A549 (cell line): ENCODE data around the gene SHISA6. TPM values are rescaled to one million over a fixed set of nuclear protein-coding genes. Genes with fewer than 3 reads are reported as not detected.

Experiments used
- ATAC-seq, 2 experiments: fragments of 200-7000 bp in 1 of 2; fragments of >200 bp in 1 of 2; cut with Nextera tagmentation in 1 of 2; cut with Tn5 transposase in 1 of 2; 3 replicates each; pipeline versions ENCODE4 v1.8.0 to v1.9.1; 2018 to 2020; ENCODE audit warnings: mild to moderate bottlenecking in 1 of 2, moderate library complexity in 1 of 2
- CTCF ChIA-PET: fragments of 300-600 bp; sonication (Branson Sonifier 250); formaldehyde crosslinking; extraction: SDS; loops from one replicate; lab custom pipeline; 2021; ENCODE audit warnings: antibody characterized with exemption, inconsistent platforms; lab: Yijun Ruan, JAX
- POLR2A ChIA-PET: fragments of 350-600 bp; formaldehyde crosslinking; extraction: SDS; loops from one replicate; lab custom pipeline; 2021; ENCODE audit warnings: antibody characterized with exemption, inconsistent platforms; lab: Yijun Ruan, JAX
- DNase-seq, 2 experiments: peaks; one replicate each; pipeline versions ENCODE4 v3.0.0 to v3.0.0-alpha.2; 2011 to 2016; ENCODE audit warnings: low read depth in 1 of 2, low spot score in 1 of 2
- FAIRE-seq: peaks from 2 replicates; lab custom pipeline; 2011; peaks lifted over from hg19 to GRCh38; lab: Jason Lieb, UNC
- H3K27ac ChIP-seq, 2 experiments: fragments of >200 bp; sonication (Bioruptor Twin); formaldehyde crosslinking; 3 replicates each; pipeline ENCODE4 v1.5.1; 2016 to 2017
- H3K4me1 ChIP-seq: fragments of >200 bp; sonication (Bioruptor Twin); formaldehyde crosslinking; 3 replicates; pipeline ENCODE4 v1.6.1; 2016
- H3K4me2 ChIP-seq: fragments of >200 bp; sonication (Bioruptor Twin); formaldehyde crosslinking; 3 replicates; pipeline ENCODE4 v1.6.1; 2016
- H3K4me3 ChIP-seq: fragments of >200 bp; sonication (Bioruptor Twin); formaldehyde crosslinking; 3 replicates; pipeline ENCODE4 v1.5.1; 2016
- H3K9me3 ChIP-seq: fragments of >200 bp; sonication (Bioruptor Twin); formaldehyde crosslinking; 3 replicates; pipeline ENCODE4 v1.6.1; 2016
- EHF ChIP-seq: fragments of 250-450 bp; sonication (Bioruptor Pico); IDR thresholded peaks from 2 replicates; pipeline ENCODE4 v1.5.0; 2020; ENCODE audit warnings: mild to moderate bottlenecking
- EP300 ChIP-seq, 2 experiments: fragments of >200 bp; sonication (Bioruptor Twin); formaldehyde crosslinking; IDR thresholded peaks; 2 replicates in 1 of 2; 3 replicates in 1 of 2; pipeline ENCODE4 v1.6.1; 2016 to 2017
- FOSB ChIP-seq: fragments of 250-450 bp; sonication (Bioruptor Pico); IDR thresholded peaks from 2 replicates; pipeline ENCODE4 v1.5.0; 2020; ENCODE audit warnings: mild to moderate bottlenecking, moderate library complexity
- HDAC2 ChIP-seq: fragments of 200-600 bp; sonication (generic); IDR thresholded peaks from 2 replicates; pipeline ENCODE4 v1.6.1; 2016
- HEYL ChIP-seq: fragments of 250-450 bp; sonication (Bioruptor Pico); IDR thresholded peaks from 2 replicates; pipeline ENCODE4 v1.8.0; 2021; ENCODE audit warnings: mild to moderate bottlenecking, moderate library complexity
- HOXA7 ChIP-seq: fragments of 250-450 bp; sonication (Bioruptor Pico); IDR thresholded peaks from 2 replicates; pipeline ENCODE4 v1.5.0; 2020; ENCODE audit warnings: mild to moderate bottlenecking, moderate library complexity
- HOXB13 ChIP-seq: fragments of 250-450 bp; sonication (Bioruptor Pico); IDR thresholded peaks from 2 replicates; pipeline ENCODE4 v1.5.0; 2020; ENCODE audit warnings: low read depth, mild to moderate bottlenecking, moderate library complexity
- JUN ChIP-seq, 2 experiments: fragments of >200 bp; sonication (Bioruptor Twin); formaldehyde crosslinking; IDR thresholded peaks; 2 replicates in 1 of 2; 3 replicates in 1 of 2; pipeline ENCODE4 v1.6.1; 2016 to 2017
- KDM1A ChIP-seq: fragments of 200-600 bp; sonication (generic); IDR thresholded peaks from 2 replicates; pipeline ENCODE4 v1.6.1; 2016; ENCODE audit warnings: low read depth, mild to moderate bottlenecking
- KDM5A ChIP-seq: fragments of 200-600 bp; sonication (generic); IDR thresholded peaks from 2 replicates; pipeline ENCODE4 v1.6.1; 2016; ENCODE audit warnings: antibody characterized with exemption, mild to moderate bottlenecking
- MAFK ChIP-seq: fragments of 450-650 bp; IDR thresholded peaks from 2 replicates; pipeline ENCODE4 v1.6.1; 2014; ENCODE audit not compliant: partially characterized antibody
- NPAS2 ChIP-seq: fragments of 250-450 bp; sonication (Bioruptor Pico); IDR thresholded peaks from 2 replicates; pipeline ENCODE4 v1.8.0; 2022; ENCODE audit warnings: mild to moderate bottlenecking, moderate library complexity, borderline replicate concordance
- PHF8 ChIP-seq: fragments of 200-600 bp; sonication (generic); IDR thresholded peaks from 2 replicates; pipeline ENCODE4 v1.6.1; 2016; ENCODE audit warnings: low read depth, mild to moderate bottlenecking, antibody characterized with exemption, moderate library complexity, borderline replicate concordance
- RAD21 ChIP-seq, 2 experiments: fragments of >200 bp in 1 of 2; sonication (Bioruptor Twin) in 1 of 2; formaldehyde crosslinking in 1 of 2; IDR thresholded peaks in 1 of 2; conservative IDR thresholded peaks in 1 of 2; 2 replicates in 1 of 2; 3 replicates in 1 of 2; pipeline ENCODE4 v1.6.1; 2012 to 2018; ENCODE audit warnings: inconsistent platforms in 1 of 2
- RARB ChIP-seq: fragments of 250-450 bp; sonication (Bioruptor Pico); IDR thresholded peaks from 2 replicates; pipeline ENCODE4 v1.8.0; 2021; ENCODE audit warnings: mild to moderate bottlenecking, moderate library complexity
- RFX5 ChIP-seq: fragments of 450-650 bp; IDR thresholded peaks from 2 replicates; pipeline ENCODE4 v1.7.1; 2014; ENCODE audit warnings: antibody characterized with exemption, mild to moderate bottlenecking, moderate library complexity
- SREBF2 ChIP-seq: fragments of 450-650 bp; IDR thresholded peaks from 2 replicates; pipeline ENCODE4 v1.6.1; 2014; ENCODE audit warnings: mild to moderate bottlenecking, moderate library complexity
- TFCP2L1 ChIP-seq: fragments of 250-450 bp; sonication (Bioruptor Pico); IDR thresholded peaks from 2 replicates; pipeline ENCODE4 v1.5.0; 2021; ENCODE audit warnings: mild to moderate bottlenecking
- ZFP36 ChIP-seq: fragments of 450-650 bp; IDR thresholded peaks from 2 replicates; pipeline ENCODE4 v1.6.1; 2014; ENCODE audit warnings: borderline replicate concordance; ENCODE audit not compliant: partially characterized antibody
- ZSCAN20 ChIP-seq: fragments of 250-450 bp; sonication (Bioruptor Pico); IDR thresholded peaks from 2 replicates; pipeline ENCODE4 v1.8.0; 2022; ENCODE audit warnings: mild to moderate bottlenecking, moderate library complexity
- WGBS: methylation state at CpG from one replicate; pipeline ENCODE4 v1.1.6; 2017; ENCODE audit errors: missing lambda C conversion rate; 5-methylcytosine and 5-hydroxymethylcytosine counted together
- polyA plus RNA-seq, 4 experiments: library from polyadenylated mRNA; depleted of rRNA in 3 of 4; stranded (reverse); fragments of >200 nt; fragmentation: RNase III in 1 of 4; extraction: RNeasy Plus Mini Kit Qiagen cat#74134 plus additional on column Dnase treatment in 1 of 4; gene quantifications; 2 replicates in 3 of 4; 3 replicates in 1 of 4; pipeline ENCODE4 v1.2.3, GENCODE V29; 2011 to 2017
- TF ChIP-seq, protein P1 (sequence below): fragments of >200 bp; sonication (Bioruptor Twin); formaldehyde crosslinking; IDR thresholded peaks from 3 replicates; pipeline ENCODE4 v1.6.1; 2016
- TF ChIP-seq, protein P2 (sequence below): fragments of 150-350 bp; IDR thresholded peaks from 2 replicates; pipeline ENCODE4 v1.6.1; 2014; ENCODE audit warnings: low read depth, mild to moderate bottlenecking, low read length
- TF ChIP-seq, protein P3 (sequence below): IDR thresholded peaks from 2 replicates; pipeline ENCODE4 v1.6.1; 2012; ENCODE audit warnings: low read depth, borderline replicate concordance
- TF ChIP-seq, protein P4 (sequence below): IDR thresholded peaks from 2 replicates; pipeline ENCODE4 v1.6.1; 2012
- TF ChIP-seq, protein P5 (sequence below): fragments of 250-450 bp; sonication (Bioruptor Pico); IDR thresholded peaks from 2 replicates; pipeline ENCODE4 v1.5.0; 2020; ENCODE audit warnings: low read depth, mild to moderate bottlenecking, moderate library complexity
- TF ChIP-seq, protein P6 (sequence below): IDR thresholded peaks from 2 replicates; pipeline ENCODE4 v1.6.1; 2012

The SHISA6 gene
- polyA plus RNA-seq, 2 of the 4 experiments (the other 2 are of a cell fraction), result not detected

DNA sequence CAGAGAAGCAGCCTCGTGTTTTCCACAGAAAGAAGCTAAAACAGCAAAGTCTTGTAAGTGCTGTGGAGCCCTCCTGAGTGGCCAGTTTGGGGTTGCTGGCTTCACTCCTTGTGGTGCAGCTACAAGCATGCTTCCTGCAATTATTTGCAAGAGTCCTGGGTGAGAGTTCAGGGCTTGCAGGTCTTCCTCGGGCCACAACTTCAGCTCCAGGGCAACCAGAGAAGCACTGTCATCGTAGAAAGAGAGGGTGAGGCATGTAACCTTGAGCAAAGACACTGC is 37.9 kb downstream of the SHISA6 start:
- TF ChIP-seq MAFK (no peak), KDM5A (no peak), TFCP2L1 (CRISPR knock-in tag) (no peak), ZFP36 (no peak), SREBF2 (no peak), NPAS2 (no peak), ZSCAN20 (CRISPR knock-in tag) (no peak), EP300 (IDR thresholded peaks at IDR 0.05) (no peak), KDM1A (no peak)
- TF ChIP-seq, protein P1, sequence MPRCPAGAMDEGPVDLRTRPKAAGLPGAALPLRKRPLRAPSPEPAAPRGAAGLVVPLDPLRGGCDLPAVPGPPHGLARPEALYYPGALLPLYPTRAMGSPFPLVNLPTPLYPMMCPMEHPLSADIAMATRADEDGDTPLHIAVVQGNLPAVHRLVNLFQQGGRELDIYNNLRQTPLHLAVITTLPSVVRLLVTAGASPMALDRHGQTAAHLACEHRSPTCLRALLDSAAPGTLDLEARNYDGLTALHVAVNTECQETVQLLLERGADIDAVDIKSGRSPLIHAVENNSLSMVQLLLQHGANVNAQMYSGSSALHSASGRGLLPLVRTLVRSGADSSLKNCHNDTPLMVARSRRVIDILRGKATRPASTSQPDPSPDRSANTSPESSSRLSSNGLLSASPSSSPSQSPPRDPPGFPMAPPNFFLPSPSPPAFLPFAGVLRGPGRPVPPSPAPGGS, result no peak
- TF ChIP-seq, protein P2, sequence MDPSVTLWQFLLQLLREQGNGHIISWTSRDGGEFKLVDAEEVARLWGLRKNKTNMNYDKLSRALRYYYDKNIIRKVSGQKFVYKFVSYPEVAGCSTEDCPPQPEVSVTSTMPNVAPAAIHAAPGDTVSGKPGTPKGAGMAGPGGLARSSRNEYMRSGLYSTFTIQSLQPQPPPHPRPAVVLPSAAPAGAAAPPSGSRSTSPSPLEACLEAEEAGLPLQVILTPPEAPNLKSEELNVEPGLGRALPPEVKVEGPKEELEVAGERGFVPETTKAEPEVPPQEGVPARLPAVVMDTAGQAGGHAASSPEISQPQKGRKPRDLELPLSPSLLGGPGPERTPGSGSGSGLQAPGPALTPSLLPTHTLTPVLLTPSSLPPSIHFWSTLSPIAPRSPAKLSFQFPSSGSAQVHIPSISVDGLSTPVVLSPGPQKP, result no peak
- ATAC-seq, result no peak
- 3% methylated on average over 3 of the region's 3 CpGs for WGBS
- no peak overlapping the region for H3K4me3 ChIP-seq
- no peaks in the 10 kb centered on the region for H3K4me1 ChIP-seq
- DNase-seq, result no peak
- no peak overlapping the region for H3K27ac ChIP-seq
- no peaks in the 10 kb centered on the region for H3K9me3 ChIP-seq
- no peak for FAIRE-seq
- no peak overlapping the region for H3K4me2 ChIP-seq
- ChIA-PET POLR2A (no interaction called here), CTCF (interaction anchor here (1.0 to 3.0 kb wide), 2 partner anchors 16 to 18 kb away, joined by 3 to 11 read pairs; no protein-coding TSS in a partner anchor)

DNA sequence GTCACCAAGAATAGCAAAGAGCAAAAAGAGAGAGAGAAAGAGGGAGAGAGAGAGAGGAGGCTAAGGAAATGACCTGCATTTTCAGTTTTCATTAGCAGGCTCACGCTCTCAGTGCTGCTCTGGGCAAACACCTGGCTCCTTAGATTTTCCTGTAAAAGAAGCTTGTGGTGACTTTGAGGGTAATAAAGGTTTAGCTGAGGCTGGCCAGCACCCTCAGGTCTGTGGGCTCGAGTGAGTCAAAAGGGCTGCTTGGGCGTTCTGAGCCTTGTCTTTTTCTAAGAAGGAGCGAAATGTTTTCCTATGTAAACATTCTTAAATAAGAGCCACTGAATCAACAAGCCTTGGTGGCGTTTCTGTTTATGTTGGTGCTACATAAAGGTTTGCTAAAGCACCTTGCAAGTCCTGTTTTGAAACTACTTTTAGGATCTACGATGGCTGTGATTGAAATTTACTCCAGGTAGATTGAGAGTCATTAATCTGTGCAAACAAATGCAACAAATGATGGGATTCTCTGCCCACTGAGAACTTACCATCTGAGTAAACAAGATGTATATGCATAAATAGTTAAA is 38.8 kb downstream of the SHISA6 start:
- DNase-seq, result no peak
- H3K27ac ChIP-seq, result no peak overlapping the region
- WGBS, result 2% methylated on average over 6 of the region's 6 CpGs
- no peak for ATAC-seq
- CTCF ChIA-PET, result interaction anchor here (1.0 to 3.0 kb wide), 2 partner anchors 15 to 17 kb away, joined by 3 to 11 read pairs; no protein-coding TSS in a partner anchor
- H3K9me3 ChIP-seq, result no peaks in the 10 kb centered on the region
- no peak overlapping the region for H3K4me3 ChIP-seq
- H3K4me1 ChIP-seq, result no peaks in the 10 kb centered on the region
- no peak overlapping the region for H3K4me2 ChIP-seq
- TF ChIP-seq, protein P3, sequence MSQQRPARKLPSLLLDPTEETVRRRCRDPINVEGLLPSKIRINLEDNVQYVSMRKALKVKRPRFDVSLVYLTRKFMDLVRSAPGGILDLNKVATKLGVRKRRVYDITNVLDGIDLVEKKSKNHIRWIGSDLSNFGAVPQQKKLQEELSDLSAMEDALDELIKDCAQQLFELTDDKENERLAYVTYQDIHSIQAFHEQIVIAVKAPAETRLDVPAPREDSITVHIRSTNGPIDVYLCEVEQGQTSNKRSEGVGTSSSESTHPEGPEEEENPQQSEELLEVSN, result no peak
- TF ChIP-seq HOXB13 (no peak), KDM5A (no peak), MAFK (no peak)
- FAIRE-seq, result no peak
- POLR2A ChIA-PET, result no interaction called here

DNA sequence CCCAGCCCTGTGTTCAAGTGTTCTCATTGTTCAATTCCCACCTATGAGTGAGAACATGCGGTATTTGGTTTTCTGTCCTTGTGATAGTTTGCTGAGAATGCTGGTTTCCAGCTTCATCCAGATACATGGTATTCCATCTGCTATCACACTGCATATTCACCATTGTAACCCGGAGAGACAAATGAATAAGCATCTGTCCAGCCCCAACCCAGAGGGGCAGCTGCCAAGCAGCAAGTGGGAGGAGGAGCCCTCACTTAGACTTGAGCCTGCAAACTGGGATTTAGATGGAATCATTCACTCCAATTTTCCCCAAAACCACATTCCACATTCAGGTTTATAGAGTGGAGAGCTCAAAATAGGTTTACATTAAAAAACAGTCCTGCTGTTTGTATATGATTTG is 41.6 kb downstream of the SHISA6 start:
- ChIA-PET CTCF (no interaction called here), POLR2A (no interaction called here)
- no peak overlapping the region for H3K4me3 ChIP-seq
- no peak for FAIRE-seq
- DNase-seq, result no peak
- TF ChIP-seq, protein P4, sequence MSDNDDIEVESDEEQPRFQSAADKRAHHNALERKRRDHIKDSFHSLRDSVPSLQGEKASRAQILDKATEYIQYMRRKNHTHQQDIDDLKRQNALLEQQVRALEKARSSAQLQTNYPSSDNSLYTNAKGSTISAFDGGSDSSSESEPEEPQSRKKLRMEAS, result no peak
- TF ChIP-seq JUN (IDR thresholded peaks at IDR 0.05), result no peak
- TF ChIP-seq RAD21 (conservative IDR thresholded peaks at IDR 0.05 in 1 of 2, IDR thresholded peaks at IDR 0.05 in 1 of 2), result no peak
- TF ChIP-seq HDAC2, result no peak
- no peak for TF ChIP-seq KDM5A
- TF ChIP-seq FOSB (CRISPR knock-in tag), result no peak
- no peak for TF ChIP-seq HOXA7 (CRISPR knock-in tag)
- TF ChIP-seq EHF (CRISPR knock-in tag), result no peak
- TF ChIP-seq, protein P5, sequence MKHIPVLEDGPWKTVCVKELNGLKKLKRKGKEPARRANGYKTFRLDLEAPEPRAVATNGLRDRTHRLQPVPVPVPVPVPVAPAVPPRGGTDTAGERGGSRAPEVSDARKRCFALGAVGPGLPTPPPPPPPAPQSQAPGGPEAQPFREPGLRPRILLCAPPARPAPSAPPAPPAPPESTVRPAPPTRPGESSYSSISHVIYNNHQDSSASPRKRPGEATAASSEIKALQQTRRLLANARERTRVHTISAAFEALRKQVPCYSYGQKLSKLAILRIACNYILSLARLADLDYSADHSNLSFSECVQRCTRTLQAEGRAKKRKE (CRISPR knock-in tag), result no peak
- no peak for TF ChIP-seq RFX5
- TF ChIP-seq HEYL (CRISPR knock-in tag), result no peak
- TF ChIP-seq, protein P6, sequence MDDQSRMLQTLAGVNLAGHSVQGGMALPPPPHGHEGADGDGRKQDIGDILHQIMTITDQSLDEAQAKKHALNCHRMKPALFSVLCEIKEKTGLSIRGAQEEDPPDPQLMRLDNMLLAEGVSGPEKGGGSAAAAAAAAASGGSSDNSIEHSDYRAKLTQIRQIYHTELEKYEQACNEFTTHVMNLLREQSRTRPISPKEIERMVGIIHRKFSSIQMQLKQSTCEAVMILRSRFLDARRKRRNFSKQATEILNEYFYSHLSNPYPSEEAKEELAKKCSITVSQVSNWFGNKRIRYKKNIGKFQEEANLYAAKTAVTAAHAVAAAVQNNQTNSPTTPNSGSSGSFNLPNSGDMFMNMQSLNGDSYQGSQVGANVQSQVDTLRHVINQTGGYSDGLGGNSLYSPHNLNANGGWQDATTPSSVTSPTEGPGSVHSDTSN, result no peak
- TF ChIP-seq PHF8, result no peak
- TF ChIP-seq, protein P1, result no peak
- no peak for TF ChIP-seq SREBF2
- TF ChIP-seq RARB (CRISPR knock-in tag), result no peak
- no peak for TF ChIP-seq HOXB13
- no peak overlapping the region for H3K4me2 ChIP-seq
- no peak overlapping the region for H3K27ac ChIP-seq
- ATAC-seq, result no peak
- WGBS, result 3% methylated on average over 2 of the region's 2 CpGs
- H3K4me1 ChIP-seq, result no peaks in the 10 kb centered on the region
- H3K9me3 ChIP-seq, result no peaks in the 10 kb centered on the region
